ENCODE data around the gene STXBP4. TPM values are rescaled to one million over a fixed set of nuclear protein-coding genes. Genes with fewer than 3 reads are reported as not detected.
A peak's percentile ranks its signal among the peaks of the same experiment; 100 is the strongest.

STXBP4 gene
- total RNA-seq, 1 experiment from 2014 or later: 12.0 TPM

GRCh38 chr17:55059724-55060123, 91.2 kb downstream of the STXBP4 start:
- BruUV-seq (replicated peaks): no TSS peak
- ChIA-PET CTCF (no interaction called here), POLR2A (ENCODE audit: unreplicated experiment) (interaction anchor here (0.5 kb wide), 1 partner anchor 97 kb away, joined by 4 read pairs; no protein-coding TSS in a partner anchor)
- no peaks in the 10 kb centered on the region for H3K36me3 ChIP-seq (ENCODE audit: low read depth)
- intact Hi-C loops (cut with micrococcal nuclease; ENCODE audit: unreplicated experiment): no loop called here
- H3F3A ChIP-seq (ENCODE audit: insufficient read depth, low read depth): peaks cover 11% of the 10 kb centered on the region
- no peak for DNase-seq
- H3K4me1 ChIP-seq (replicated peaks; ENCODE audit: insufficient read depth): peaks cover 12% of the 10 kb centered on the region; the same call in 1 of the 2 replicates
- no peaks in the 10 kb centered on the region for H3K9me3 ChIP-seq (ENCODE audit: insufficient read depth, low read depth)
- H4K20me1 ChIP-seq (ENCODE audit: insufficient read depth): peaks cover 3% of the 10 kb centered on the region; the same call in 1 of the 2 replicates
- H3K4me2 ChIP-seq: no peak overlapping the region
- H3K79me2 ChIP-seq (ENCODE audit: low read depth): no peaks in the 10 kb centered on the region
- H3K27ac ChIP-seq: no peak overlapping the region
- H3K27me3 ChIP-seq (ENCODE audit: insufficient read depth, low read depth): no peaks in the 10 kb centered on the region
- H3K4me3 ChIP-seq: no peak overlapping the region
- TF ChIP-seq EZH2 (IDR thresholded peaks at IDR 0.05; ENCODE audit: low read depth) (no peak), CTCF (conservative IDR thresholded peaks at IDR 0.05) (no peak)
- no peaks in the 10 kb centered on the region for H3K9me2 ChIP-seq (ENCODE audit: insufficient read depth)
- no peak overlapping the region for H2AFZ ChIP-seq

- Histone ChIP-seq H2AFZ (no peak overlapping the region), H3K4me2 (0 out of 2 replicates have a peak overlapping the region, but pooled peaks have one; percentile 2), H3K79me2 (ENCODE audit: low read depth) (no peaks in the 10 kb centered on the region), H3K9me2 (ENCODE audit: insufficient read depth) (no peaks in the 10 kb centered on the region), H3K4me1 (replicated peaks; ENCODE audit: insufficient read depth) (peaks cover 12% of the 10 kb centered on the region; the same call in 1 of the 2 replicates), H3K36me3 (ENCODE audit: low read depth) (no peaks in the 10 kb centered on the region), H4K20me1 (ENCODE audit: insufficient read depth) (no peaks in the 10 kb centered on the region), H3K4me3 (no peak overlapping the region), H3K27me3 (ENCODE audit: insufficient read depth, low read depth) (no peaks in the 10 kb centered on the region), H3K27ac (no peak overlapping the region), H3K9me3 (ENCODE audit: insufficient read depth, low read depth) (no peaks in the 10 kb centered on the region), H3F3A (ENCODE audit: insufficient read depth, low read depth) (peaks cover 11% of the 10 kb centered on the region)
- intact Hi-C loops (cut with micrococcal nuclease; ENCODE audit: unreplicated experiment): no loop called here
- BruUV-seq (replicated peaks): no TSS peak
- CTCF ChIA-PET: no interaction called here
- peak; percentile 38 to 86 for DNase-seq
- TF ChIP-seq EZH2 (IDR thresholded peaks at IDR 0.05; ENCODE audit: low read depth): no peak
- POLR2A ChIA-PET (ENCODE audit: unreplicated experiment): no interaction called here
These were observed 94.4 kb downstream of the STXBP4 start for GRCh38 chr17:55062921-55063320.

GRCh38 chr17:55063885-55064874, 95.6 kb downstream of the STXBP4 start:
- H3K27ac ChIP-seq: no peak overlapping the region
- H3K79me2 ChIP-seq (ENCODE audit: low read depth): no peaks in the 10 kb centered on the region
- no peak overlapping the region for H3K4me3 ChIP-seq
- H3K36me3 ChIP-seq (ENCODE audit: low read depth): no peaks in the 10 kb centered on the region
- H4K20me1 ChIP-seq (ENCODE audit: insufficient read depth): no peaks in the 10 kb centered on the region
- TF ChIP-seq CTCF (conservative IDR thresholded peaks at IDR 0.05) (no peak), EZH2 (IDR thresholded peaks at IDR 0.05; ENCODE audit: low read depth) (no peak)
- H3K4me1 ChIP-seq (replicated peaks; ENCODE audit: insufficient read depth): peaks cover 12% of the 10 kb centered on the region; the same call in 1 of the 2 replicates
- H3K9me3 ChIP-seq (ENCODE audit: insufficient read depth, low read depth): no peaks in the 10 kb centered on the region
- peaks cover 11% of the 10 kb centered on the region for H3F3A ChIP-seq (ENCODE audit: insufficient read depth, low read depth)
- H3K9me2 ChIP-seq (ENCODE audit: insufficient read depth): no peaks in the 10 kb centered on the region
- intact Hi-C loops (cut with micrococcal nuclease; ENCODE audit: unreplicated experiment): no loop called here
- no peak overlapping the region for H3K4me2 ChIP-seq
- H2AFZ ChIP-seq: no peak overlapping the region
- no peak for DNase-seq
- H3K27me3 ChIP-seq (ENCODE audit: insufficient read depth, low read depth): no peaks in the 10 kb centered on the region
- ChIA-PET POLR2A (ENCODE audit: unreplicated experiment) (interaction anchor here (0.5 to 0.6 kb wide), 2 partner anchors 44 to 371 kb away, joined by 3 to 5 read pairs; no protein-coding TSS in a partner anchor), CTCF (no interaction called here)
- no TSS peak for BruUV-seq (replicated peaks)
